ENCODE results near the gene MOSPD3. TPM values are rescaled to one million over a fixed set of nuclear protein-coding genes. Genes with fewer than 3 reads are reported as not detected.

The MOSPD3 gene
- total and polyA plus RNA-seq, 8 donors: 4.0 to 30.7 (median 20.4) TPM; not detected in 1

- intact Hi-C loops (cut with DNase I; ENCODE audit: low total_unique reads): no loop called here
- no peak overlapping the region for H3K27ac ChIP-seq
- H3K27me3 ChIP-seq: peaks cover 0 to 14% (median 0%) of the 10 kb centered on the region in 3 donors
- TF ChIP-seq CTCF (IDR thresholded peaks at IDR 0.05): no peak
- no peak for TF ChIP-seq EP300 (IDR thresholded peaks at IDR 0.05)
- no peak for TF ChIP-seq POLR2AphosphoS5 (IDR thresholded peaks at IDR 0.05)
- no peak for TF ChIP-seq POLR2A (IDR thresholded peaks at IDR 0.05)
- H3K9me3 ChIP-seq: no peaks in the 10 kb centered on the region
- H3K4me1 ChIP-seq: peaks cover 7 to 14% (median 13%) of the 10 kb centered on the region in 4 donors
- H3K36me3 ChIP-seq: peaks cover 0 to 6% (median 2%) of the 10 kb centered on the region in 4 donors
- no peak overlapping the region for H3K4me3 ChIP-seq
- DNase-seq: no peak
- WGBS, 5 donors: 74 to 89% (median 82%) methylated on average over 15 of the region's 15 CpGs
Observed at GRCh38 chr7:100623951-100624824, 11.8 kb downstream of the MOSPD3 start.

- Histone ChIP-seq H3K4me3 (peak overlapping the region; percentile 29 to 38 (median 36)), H3K36me3 (peaks cover 0 to 4% (median under 1%) of the 10 kb centered on the region in 4 donors), H3K27ac (no peak overlapping the region), H3K4me1 (peaks cover 7 to 14% (median 13%) of the 10 kb centered on the region in 4 donors), H3K27me3 (peaks cover 0 to 20% (median 0%) of the 10 kb centered on the region in 3 donors), H3K9me3 (no peaks in the 10 kb centered on the region)
- no peak for TF ChIP-seq POLR2A (IDR thresholded peaks at IDR 0.05)
- no peak for DNase-seq
- WGBS, 5 donors: 6 to 31% (median 12%) methylated on average over 3 of the region's 3 CpGs
- intact Hi-C loops (cut with DNase I; ENCODE audit: low total_unique reads): no loop called here
Observed at GRCh38 chr7:100626055-100626454, 13.7 kb downstream of the MOSPD3 start.

- peaks cover 0 to 24% (median 0%) of the 10 kb centered on the region in 3 donors for H3K27me3 ChIP-seq
- H3K4me1 ChIP-seq: peaks cover 7 to 14% (median 13%) of the 10 kb centered on the region in 4 donors
- TF ChIP-seq POLR2AphosphoS5 (IDR thresholded peaks at IDR 0.05): peak in 2 of 3 donors; percentile 7 to 19
- no peak for TF ChIP-seq POLR2A (IDR thresholded peaks at IDR 0.05)
- TF ChIP-seq EP300 (IDR thresholded peaks at IDR 0.05): no peak
- 4 to 13% (median 6%) methylated on average over 9 to 37 of the region's 37 CpGs for WGBS, 5 donors
- no peaks in the 10 kb centered on the region for H3K36me3 ChIP-seq
- intact Hi-C loops (cut with DNase I; ENCODE audit: low total_unique reads): no loop called here
- DNase-seq: peak; percentile 88 to 93
- peak overlapping the region; percentile 29 to 38 (median 36) for H3K4me3 ChIP-seq
- no peaks in the 10 kb centered on the region for H3K9me3 ChIP-seq
- H3K27ac ChIP-seq: peak overlapping the region in 4 of 5 donors; percentile 11 to 69 (median 54)
Observed at GRCh38 chr7:100626530-100627237, 14.3 kb downstream of the MOSPD3 start.

DNA sequence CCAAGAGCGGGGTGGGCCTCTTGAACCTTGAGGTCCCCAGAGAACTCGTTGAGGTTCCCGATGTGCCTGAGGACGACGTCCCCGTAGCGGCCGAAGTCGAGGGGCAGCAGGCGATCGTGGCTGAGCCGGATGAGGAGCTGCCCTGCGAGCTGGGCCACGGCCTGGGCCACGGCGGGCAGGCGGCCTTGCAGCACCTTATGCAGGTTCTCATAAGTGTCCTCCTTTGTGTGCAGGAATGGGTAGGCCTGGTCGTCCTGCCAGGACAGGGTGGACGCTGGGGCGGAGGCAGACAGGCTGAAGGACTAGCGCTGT, 14.9 kb downstream of the MOSPD3 start:
- Histone ChIP-seq H3K4me3 (peak overlapping the region in 1 of 4 donors; percentile 29), H3K4me1 (peaks cover 7 to 14% (median 13%) of the 10 kb centered on the region in 4 donors), H3K36me3 (no peaks in the 10 kb centered on the region), H3K27me3 (peaks cover 0 to 29% (median 0%) of the 10 kb centered on the region in 3 donors), H3K9me3 (no peaks in the 10 kb centered on the region), H3K27ac (peak overlapping the region in 2 of 5 donors; percentile 60 to 69)
- TF ChIP-seq CTCF (IDR thresholded peaks at IDR 0.05): no peak
- TF ChIP-seq POLR2AphosphoS5 (IDR thresholded peaks at IDR 0.05): no peak
- TF ChIP-seq EP300 (IDR thresholded peaks at IDR 0.05): no peak
- TF ChIP-seq POLR2A (IDR thresholded peaks at IDR 0.05): no peak
- DNase-seq: no peak
- intact Hi-C loops (cut with DNase I; ENCODE audit: low total_unique reads): no loop called here
- WGBS, 5 donors: 83 to 93% (median 84%) methylated on average over 19 to 21 of the region's 21 CpGs

- Histone ChIP-seq H3K4me1 (peaks cover 19 to 27% (median 24%) of the 10 kb centered on the region in 4 donors), H3K36me3 (no peaks in the 10 kb centered on the region), H3K9me3 (no peaks in the 10 kb centered on the region), H3K27ac (no peak overlapping the region), H3K27me3 (peaks cover 0 to 50% (median 7%) of the 10 kb centered on the region in 3 donors), H3K4me3 (no peak overlapping the region)
- TF ChIP-seq POLR2AphosphoS5 (IDR thresholded peaks at IDR 0.05): no peak
- TF ChIP-seq POLR2A (IDR thresholded peaks at IDR 0.05): no peak
- TF ChIP-seq CTCF (IDR thresholded peaks at IDR 0.05): no peak
- no peak for TF ChIP-seq EP300 (IDR thresholded peaks at IDR 0.05)
- 66 to 90% (median 79%) methylated on average over 6 to 11 of the region's 11 CpGs for WGBS, 5 donors
- DNase-seq: peak in 1 of 2 donors; percentile 31
- intact Hi-C loops (cut with DNase I; ENCODE audit: low total_unique reads): no loop called here
Observed at GRCh38 chr7:100629117-100629716, 16.9 kb downstream of the MOSPD3 start.

Measured in stomach (tissue), 9 donors.